Erythroblast (primary cell): ENCODE data around the gene NSUN7.
"Not testable (repeated sequence)": the region's sequence is repeated elsewhere in the genome, so short reads cannot be mapped to it uniquely, and the experiment has no call there.

ENCODE experiments used
- DNase-seq, 2 experiments: peaks; one replicate each; lab custom pipeline; 2025; lab: John Stamatoyannopoulos, UW
- GATA1 ChIP-seq: IDR thresholded peaks from 2 replicates; pipeline ENCODE4 v1.6.1; 2011; ENCODE audit warnings: low read depth, mild to moderate bottlenecking, control low read depth, low read length, moderate library complexity
- POLR2A ChIP-seq: IDR thresholded peaks from 2 replicates; pipeline ENCODE4 v1.6.1; 2011; ENCODE audit warnings: mild to moderate bottlenecking, low read length

Gene NSUN7

GRCh38 chr4:40749717-40750460, at the start of gene NSUN7:
Gene NSUN7, plus strand, starts transcription at chr4:40749955. Its CDS starts 739 bp downstream, at chr4:40750694.
- DNase-seq, result no peak
- TF ChIP-seq POLR2A (no peak), GATA1 (no peak)

- TF ChIP-seq POLR2A, result no peak
- no peak for TF ChIP-seq GATA1
- no peak for DNase-seq
Measured at GRCh38 chr4:40702137-40702799, 47.5 kb upstream of the NSUN7 start.

GRCh38 chr4:40702800-40703151, 47.0 kb upstream of the NSUN7 start:
- TF ChIP-seq POLR2A, result no peak
- no peak for TF ChIP-seq GATA1
- no peak for DNase-seq

- TF ChIP-seq GATA1 (no peak), POLR2A (no peak)
- DNase-seq, result no peak
Measured at GRCh38 chr4:40704073-40704472, 45.7 kb upstream of the NSUN7 start.

- no peak for TF ChIP-seq POLR2A
- TF ChIP-seq GATA1, result no peak
- DNase-seq, result no peak
Measured at GRCh38 chr4:40710484-40711254, 39.1 kb upstream of the NSUN7 start.

GRCh38 chr4:40713001-40713400, 36.8 kb upstream of the NSUN7 start:
- not testable (repeated sequence) for DNase-seq

- TF ChIP-seq GATA1 (no peak), POLR2A (no peak)
- no peak for DNase-seq
Measured at GRCh38 chr4:40713798-40714197, 36.0 kb upstream of the NSUN7 start.

GRCh38 chr4:40718586-40718985, 31.2 kb upstream of the NSUN7 start:
- TF ChIP-seq GATA1, result no peak
- no peak for DNase-seq

- DNase-seq, result peak in 1 of 2 experiments; percentile 2
- no peak for TF ChIP-seq POLR2A
- TF ChIP-seq GATA1, result no peak
Measured at GRCh38 chr4:40719008-40719623, 30.6 kb upstream of the NSUN7 start.

- DNase-seq, result no peak
- TF ChIP-seq GATA1 (no peak), POLR2A (no peak)
Measured at GRCh38 chr4:40720351-40720750, 29.4 kb upstream of the NSUN7 start.

- TF ChIP-seq GATA1 (no peak), POLR2A (no peak)
- DNase-seq, result no peak
Measured at GRCh38 chr4:40720916-40721315, 28.8 kb upstream of the NSUN7 start.

- TF ChIP-seq POLR2A (no peak), GATA1 (no peak)
- no peak for DNase-seq
Measured at GRCh38 chr4:40721730-40722171, 28.0 kb upstream of the NSUN7 start.

- no peak for TF ChIP-seq GATA1
- no peak for TF ChIP-seq POLR2A
- no peak for DNase-seq
Measured at GRCh38 chr4:40722576-40723161, 27.1 kb upstream of the NSUN7 start.

- DNase-seq, result no peak
- TF ChIP-seq GATA1, result no peak
- no peak for TF ChIP-seq POLR2A
Measured at GRCh38 chr4:40723728-40724127, 26.0 kb upstream of the NSUN7 start.
